CD4-positive, alpha-beta T cell treated with Interleukin-17A for 4 hours (primary cell): ENCODE results near the gene MCUB.
"Not testable (repeated sequence)": the region's sequence is repeated elsewhere in the genome, so short reads cannot be mapped to it uniquely, and the experiment has no call there.

ENCODE experiments used
- DNase-seq: peaks from one replicate; pipeline ENCODE4 v3.0.0-alpha.2; 2020; ENCODE audit warnings: mixed read lengths

The MCUB gene

GRCh38 chr4:109631532-109632108 is 71.6 kb downstream of the MCUB start:
- DNase-seq = peak; percentile 25

GRCh38 chr4:109640644-109641043 is 80.6 kb downstream of the MCUB start:
- no peak for DNase-seq

GRCh38 chr4:109645874-109646710 is 86.0 kb downstream of the MCUB start:
- peak; percentile 32 for DNase-seq

GRCh38 chr4:109648266-109648996 is 88.4 kb downstream of the MCUB start:
- DNase-seq = peak; percentile 35

- no peak for DNase-seq
Observed at GRCh38 chr4:109648997-109649575, 89.0 kb downstream of the MCUB start.

- DNase-seq = peak; percentile 47
Observed at GRCh38 chr4:109649872-109650271, 89.8 kb downstream of the MCUB start.

GRCh38 chr4:109655396-109655795 is 95.3 kb downstream of the MCUB start:
- no peak for DNase-seq

GRCh38 chr4:109657854-109658418 is 97.9 kb downstream of the MCUB start:
- no peak for DNase-seq

GRCh38 chr4:109658871-109659410 is 98.9 kb downstream of the MCUB start:
- peak; percentile 52 for DNase-seq

- no peak for DNase-seq
Observed at GRCh38 chr4:109662116-109662515, 102.1 kb downstream of the MCUB start.

GRCh38 chr4:109662771-109663170 is 102.7 kb downstream of the MCUB start:
- no peak for DNase-seq

- DNase-seq = no peak
Observed at GRCh38 chr4:109665783-109666485, 105.9 kb downstream of the MCUB start.

DNA sequence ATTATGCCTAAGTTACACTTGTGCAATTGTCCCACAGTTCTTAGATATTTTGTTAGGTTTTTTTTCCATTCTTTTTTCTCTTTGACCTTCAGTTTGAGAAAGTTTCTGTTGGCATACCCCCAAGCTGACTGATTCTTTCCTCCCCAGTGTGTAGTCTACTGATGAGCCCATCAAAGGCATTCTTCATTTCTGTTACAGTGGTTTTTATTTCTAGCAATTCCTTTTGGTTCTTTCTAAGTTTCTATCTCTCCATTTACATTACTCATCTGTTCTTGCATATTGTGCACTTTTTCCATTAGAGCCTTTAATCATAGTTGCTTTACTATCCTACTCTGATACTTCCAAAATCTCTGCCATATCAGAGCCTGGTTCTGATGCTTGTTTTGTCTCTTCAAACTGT is 111.3 kb downstream of the MCUB start:
- DNase-seq = no peak

GRCh38 chr4:109672169-109672930 is 112.3 kb downstream of the MCUB start:
- no peak for DNase-seq

GRCh38 chr4:109673303-109673702 is 113.3 kb downstream of the MCUB start:
- no peak for DNase-seq

DNA sequence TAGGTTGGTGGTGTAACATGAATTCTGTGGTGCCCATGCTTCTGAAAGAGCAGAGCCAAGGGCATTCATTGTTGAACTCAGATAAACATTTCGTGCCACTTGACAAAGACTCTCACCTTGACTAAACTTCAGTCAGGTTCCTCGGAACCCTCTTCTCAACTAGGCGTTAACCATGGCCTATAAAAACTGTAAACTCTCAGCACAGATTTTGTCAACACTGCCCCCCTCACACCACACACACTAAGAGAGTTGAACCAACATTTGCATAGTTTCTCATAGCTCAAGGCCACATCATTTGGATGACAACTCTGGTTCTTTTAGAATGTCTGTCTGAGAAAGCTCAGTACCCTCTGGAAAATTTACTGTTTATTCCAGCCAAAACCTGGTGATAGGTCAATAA is 115.1 kb downstream of the MCUB start:
- no peak for DNase-seq

DNA sequence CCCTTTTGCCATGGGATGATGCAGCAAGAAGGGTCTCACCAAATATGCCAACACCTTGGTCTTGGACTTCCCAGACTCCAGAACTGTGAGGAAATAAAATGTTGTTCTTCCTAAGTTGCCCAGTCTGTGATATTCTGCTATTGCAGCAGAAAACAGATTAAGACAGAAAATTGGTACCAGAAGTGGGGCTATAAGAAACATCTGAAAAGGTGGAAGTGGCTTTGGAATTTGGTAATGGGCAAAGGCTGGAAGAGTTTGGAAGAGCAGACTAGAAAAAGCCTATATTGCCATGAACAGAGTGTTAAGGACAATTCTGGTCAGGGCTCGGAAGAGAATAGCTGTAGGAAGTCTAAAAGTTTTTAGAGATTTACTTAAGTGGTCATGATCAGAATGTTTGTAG is 115.8 kb downstream of the MCUB start:
- no peak for DNase-seq

DNA sequence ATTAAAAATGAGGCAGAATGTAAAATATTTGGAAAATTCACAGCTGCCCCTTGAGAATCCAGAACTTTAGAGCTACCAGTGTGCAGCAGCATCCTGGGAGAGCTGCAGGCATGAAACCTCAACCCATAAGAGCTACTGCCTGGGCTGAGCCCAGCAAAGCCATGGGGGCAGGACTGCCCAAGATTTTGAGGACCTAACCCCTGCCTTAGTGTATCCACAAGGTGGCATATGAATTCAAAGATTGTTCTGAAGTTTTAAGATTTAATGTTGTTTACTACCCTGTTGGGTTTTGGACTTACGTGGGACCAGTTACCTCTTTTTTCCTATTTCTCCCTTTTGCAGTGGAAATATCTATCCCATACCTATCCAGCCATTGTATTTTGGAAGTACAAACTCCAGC is 116.8 kb downstream of the MCUB start:
- no peak for DNase-seq

DNA sequence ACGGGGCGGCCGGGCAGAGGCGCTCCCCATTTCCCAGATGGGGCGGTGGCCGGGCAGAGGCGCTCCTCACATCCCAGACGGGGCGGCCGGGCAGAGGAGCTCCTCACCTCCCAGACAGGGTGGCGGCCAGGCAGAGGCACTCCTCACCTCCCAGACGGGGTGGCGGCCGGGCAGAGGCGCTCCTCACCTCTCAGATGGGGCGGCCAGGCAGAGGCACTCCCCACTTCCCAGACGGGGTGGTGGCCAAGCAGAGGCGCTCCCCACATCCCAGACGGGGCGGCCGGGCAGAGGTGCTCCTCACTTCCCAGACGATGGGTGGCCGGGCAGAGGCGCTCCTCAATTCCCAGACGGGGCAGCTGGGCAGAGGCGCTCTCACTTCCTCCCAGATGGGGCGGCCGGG is 118.4 kb downstream of the MCUB start:
- not testable (repeated sequence) for DNase-seq

DNA sequence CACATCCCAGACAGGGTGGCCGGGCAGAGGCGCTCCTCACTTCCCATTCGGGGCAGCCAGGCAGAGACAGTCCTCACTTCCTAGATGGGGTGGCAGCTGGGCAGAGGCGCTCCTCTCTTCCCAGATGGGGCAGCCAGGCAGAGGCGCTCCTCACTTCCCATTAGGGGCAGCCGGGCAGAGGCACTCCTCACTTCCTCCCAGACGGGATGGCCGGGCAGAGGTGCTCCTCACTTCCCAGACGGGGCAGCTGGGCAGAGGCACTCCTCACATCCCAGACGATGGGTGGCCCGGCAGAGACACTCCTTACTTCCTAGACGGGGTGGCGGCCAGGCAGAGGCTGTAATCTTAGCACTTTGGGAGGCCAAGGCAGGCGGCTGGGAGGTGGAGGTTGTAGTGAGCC is 118.9 kb downstream of the MCUB start:
- not testable (repeated sequence) for DNase-seq

DNA sequence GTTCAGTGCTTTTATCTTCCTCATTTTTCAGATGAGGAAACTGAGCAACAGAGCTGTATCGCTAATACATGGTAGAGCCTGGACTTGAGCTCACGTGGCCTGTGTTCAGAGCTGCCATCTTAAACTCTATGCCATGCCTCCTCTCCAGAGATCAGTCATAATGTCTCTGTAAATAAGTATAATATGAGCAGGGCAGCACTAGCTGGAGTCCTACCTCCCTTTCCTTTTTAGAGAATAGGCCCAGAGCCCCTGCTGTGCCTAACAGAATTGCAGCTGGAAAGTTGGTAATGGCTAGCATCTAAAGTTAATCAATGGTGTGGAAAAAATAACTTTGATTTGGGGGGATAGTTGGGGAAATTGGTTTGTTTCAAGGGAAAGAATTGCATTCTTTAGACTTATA is 122.8 kb downstream of the MCUB start:
- no peak for DNase-seq
